ENCODE results near the gene OMP. TPM values are rescaled to one million over a fixed set of nuclear protein-coding genes. Genes with fewer than 3 reads are reported as not detected.

OMP gene
- total RNA-seq, 1 donor from 2014 or later = not detected

DNA sequence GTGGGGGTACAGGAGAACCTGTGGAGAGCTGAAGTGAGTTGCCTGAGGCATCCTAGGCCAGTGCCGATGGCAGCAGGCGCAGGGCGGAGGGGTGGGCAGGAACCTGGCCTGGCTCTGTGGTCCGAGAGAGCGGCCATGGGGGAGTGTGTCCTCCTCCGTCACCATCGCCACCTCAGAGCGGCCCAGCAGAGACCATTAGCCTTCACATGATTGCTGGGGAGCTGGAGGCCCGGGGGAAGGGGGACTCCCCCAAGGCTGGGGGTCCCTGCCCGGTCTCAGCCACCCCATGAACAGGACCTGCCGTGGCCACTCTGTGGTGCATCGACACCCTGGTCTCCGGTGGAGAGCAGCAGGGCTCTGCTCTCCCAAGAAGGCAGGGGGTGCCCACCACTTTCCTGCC lies 4.1 kb downstream of the OMP start:
- no peak for DNase-seq

DNA sequence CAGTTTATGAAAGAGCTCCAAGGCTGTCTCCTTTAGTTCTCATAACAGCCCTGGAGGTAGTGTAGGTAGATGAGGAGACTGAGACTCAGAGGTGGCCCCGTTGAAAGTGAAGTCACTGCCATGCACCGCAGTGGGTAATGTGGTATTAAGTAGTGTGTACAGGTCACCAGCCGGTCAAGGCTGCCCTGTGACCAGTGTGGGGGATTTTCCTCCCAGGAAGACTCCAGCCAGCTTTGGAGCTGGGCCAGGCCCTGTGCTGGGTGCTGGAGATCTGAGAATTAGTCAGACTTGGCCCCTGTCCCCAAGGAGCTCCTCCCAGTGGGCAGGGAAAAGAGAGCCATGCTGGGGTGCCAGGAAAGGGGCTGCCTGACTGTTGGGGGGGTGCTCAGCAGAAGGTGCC lies 5.3 kb downstream of the OMP start:
- peak; percentile 54 for DNase-seq

DNA sequence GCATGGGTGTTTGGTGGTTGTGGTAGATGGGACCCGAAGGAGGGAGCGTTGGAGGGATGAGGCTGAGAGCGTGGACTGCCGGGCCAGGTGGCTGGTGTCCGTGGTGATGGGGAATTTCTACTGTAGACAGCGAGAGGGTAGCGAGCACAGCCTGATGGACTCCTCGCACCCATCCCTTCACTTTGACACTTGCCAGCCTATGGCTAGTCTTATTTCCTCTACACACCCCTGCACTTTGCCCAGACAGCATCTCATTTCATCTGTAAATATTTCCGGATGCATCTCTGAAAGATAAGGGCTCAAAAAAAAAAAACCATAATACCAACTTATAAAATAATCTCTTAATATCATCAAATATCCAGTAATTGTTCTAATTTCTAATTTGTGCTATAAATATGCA lies 5.8 kb downstream of the OMP start:
- no peak for DNase-seq

- DNase-seq = peak; percentile 19
Observed at GRCh38 chr11:77109236-77110019, 6.8 kb downstream of the OMP start.

DNA sequence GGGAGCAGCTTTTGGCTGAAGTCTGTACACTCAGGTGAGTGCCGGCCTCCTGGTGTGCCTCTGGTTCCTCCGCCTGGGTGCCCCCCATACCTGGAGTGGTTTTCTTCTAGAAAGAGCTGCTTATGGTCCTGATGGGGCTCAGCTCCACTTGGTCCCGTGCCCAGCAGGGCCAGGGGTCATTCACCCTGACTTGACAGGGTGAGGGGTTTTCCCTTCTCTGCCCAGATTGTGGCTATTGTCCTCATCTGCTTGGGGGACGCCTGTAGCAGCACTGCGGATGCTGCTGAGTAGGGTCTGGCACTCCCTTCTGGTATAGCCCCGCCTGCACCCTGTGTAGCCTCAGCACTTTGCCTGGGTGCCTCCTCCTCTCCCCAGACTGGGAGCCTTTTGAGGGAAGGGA lies 8.2 kb downstream of the OMP start:
- no peak for DNase-seq

GRCh38 chr11:77111277-77111676 lies 8.6 kb downstream of the OMP start:
- no peak for DNase-seq

DNA sequence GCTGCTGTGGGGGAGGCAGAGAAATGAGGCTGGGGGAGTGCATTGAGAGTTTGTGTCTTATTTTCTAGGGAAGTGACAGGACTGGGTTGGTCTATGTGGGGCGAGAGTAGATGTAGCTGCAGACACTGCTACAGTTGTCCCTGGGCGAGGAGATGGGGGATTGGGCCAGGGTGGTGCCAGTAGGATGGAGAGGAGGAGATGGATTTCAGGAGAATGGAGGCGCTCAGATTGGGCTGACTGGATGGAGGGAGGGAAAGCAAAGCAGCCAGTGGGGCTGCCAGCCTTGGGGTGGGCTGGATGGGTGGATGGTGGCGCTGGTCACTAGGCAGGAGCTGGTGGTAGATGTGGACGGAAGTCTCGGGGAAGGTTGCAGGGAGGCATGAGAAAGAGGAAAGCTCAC lies 9.3 kb downstream of the OMP start:
- no peak for DNase-seq

- DNase-seq = no peak
Observed at GRCh38 chr11:77112641-77113381, 10.2 kb downstream of the OMP start.

DNA sequence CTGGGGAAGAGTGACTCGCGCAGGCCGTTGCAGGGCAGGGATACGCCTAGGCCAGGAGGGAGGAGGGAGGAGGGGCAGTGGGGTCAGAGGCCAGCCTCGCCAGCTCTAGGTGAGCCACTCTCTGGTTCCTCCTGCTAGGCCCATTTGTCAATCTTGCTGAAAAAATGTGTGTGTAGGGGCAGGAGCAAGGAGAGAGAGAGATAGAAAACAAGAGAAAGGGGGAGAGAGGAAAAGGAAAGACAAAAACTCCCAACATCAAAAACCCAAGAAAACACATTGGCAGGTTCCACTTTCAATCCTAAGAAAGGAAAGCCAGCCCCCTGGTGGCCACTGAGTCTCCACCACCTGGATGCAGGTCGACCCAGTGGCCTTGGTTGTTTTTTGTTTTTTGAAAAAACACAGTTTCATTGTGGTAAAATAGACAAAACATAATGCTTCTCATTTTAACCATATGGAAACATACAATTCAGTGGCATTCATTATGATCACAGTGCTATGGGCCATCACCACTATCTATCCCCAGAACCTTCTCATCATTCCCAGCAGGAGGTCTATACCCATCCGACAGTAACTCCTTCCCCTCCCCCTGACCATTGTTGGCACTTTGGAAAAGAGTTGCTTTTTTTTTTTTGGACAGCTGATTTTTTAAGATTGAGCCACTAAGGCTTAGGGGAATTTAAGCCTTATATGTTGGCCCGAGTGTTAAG lies 10.9 kb downstream of the OMP start:
- DNase-seq = peak; percentile 62

DNA sequence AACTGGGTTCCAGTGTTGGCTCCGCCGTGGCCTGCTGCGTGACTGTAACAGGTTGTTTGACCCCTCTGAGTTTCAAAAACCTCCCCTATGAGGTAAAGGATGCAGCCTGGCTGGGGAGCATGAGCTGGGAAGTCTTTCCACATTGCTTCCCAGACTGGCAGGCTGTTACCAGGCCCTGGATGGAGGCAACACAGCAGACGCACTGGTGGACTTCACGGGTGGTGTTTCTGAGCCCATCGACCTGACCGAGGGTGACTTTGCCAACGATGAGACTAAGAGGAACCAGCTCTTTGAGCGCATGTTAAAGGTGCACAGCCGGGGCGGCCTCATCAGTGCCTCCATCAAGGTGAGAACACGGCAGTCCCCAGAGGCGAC lies 11.4 kb downstream of the OMP start:
- DNase-seq = no peak

- DNase-seq = peak; percentile 25
Observed at GRCh38 chr11:77115181-77115611, 12.6 kb downstream of the OMP start.

DNA sequence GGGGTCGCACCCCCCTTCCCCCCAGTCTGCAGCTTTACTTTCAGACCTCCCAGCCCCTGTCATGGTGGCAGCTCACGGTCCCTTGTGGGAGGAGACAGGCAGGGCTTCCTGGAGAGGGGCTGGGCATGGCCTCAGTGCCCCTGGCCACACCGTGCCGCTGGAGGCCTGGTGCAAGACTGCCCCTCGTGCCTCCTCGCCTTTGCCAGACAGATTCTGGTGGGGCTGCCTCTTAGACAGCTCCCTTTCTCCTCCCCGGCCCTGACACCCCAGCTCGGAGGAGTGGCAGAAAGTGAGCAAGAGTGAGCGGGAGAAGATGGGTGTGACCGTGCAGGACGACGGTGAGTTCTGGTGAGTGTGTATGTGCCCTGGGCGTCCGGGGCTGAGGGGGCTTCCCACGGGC lies 13.3 kb downstream of the OMP start:
- DNase-seq = no peak

- DNase-seq = no peak
Observed at GRCh38 chr11:77117492-77117891, 14.9 kb downstream of the OMP start.

DNA sequence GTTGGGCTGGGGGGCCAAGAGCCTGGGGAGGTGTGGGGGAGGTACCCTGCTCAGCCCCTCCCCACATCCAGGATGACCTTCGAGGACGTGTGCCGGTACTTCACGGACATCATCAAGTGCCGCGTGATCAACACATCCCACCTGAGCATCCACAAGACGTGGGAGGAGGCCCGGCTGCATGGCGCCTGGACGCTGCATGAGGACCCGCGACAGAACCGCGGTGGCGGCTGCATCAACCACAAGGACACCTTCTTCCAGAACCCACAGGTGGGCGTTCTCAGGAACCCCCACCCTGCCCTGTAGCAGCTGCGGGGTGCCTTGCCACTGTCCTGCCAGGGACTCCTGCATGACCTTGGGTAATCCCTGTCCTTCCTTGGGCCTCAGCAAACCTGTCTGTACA lies 15.4 kb downstream of the OMP start:
- no peak for DNase-seq

GRCh38 chr11:77118971-77119370 lies 16.3 kb downstream of the OMP start:
- no peak for DNase-seq

DNA sequence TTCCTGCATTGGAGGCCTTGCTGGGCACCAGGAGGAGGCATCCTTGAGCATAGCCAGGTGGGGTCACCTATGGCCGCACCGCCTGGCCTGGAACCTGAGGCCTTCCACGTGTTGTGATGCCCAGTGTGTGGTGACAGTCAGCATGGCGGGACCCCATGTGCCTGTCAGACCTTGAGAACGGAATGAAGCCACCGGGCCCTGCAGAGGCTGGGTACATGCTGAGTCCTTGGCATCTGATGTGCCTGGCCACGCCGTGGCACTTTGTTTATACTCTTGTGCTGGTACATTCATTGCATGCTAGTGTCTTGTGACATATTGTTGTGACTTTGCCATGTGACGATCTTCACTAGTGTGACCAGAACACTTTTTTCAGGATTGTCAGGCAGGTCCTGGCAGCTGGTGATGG lies 16.9 kb downstream of the OMP start:
- no peak for DNase-seq

- DNase-seq = no peak
Observed at GRCh38 chr11:77120571-77120970, 17.9 kb downstream of the OMP start.

DNA sequence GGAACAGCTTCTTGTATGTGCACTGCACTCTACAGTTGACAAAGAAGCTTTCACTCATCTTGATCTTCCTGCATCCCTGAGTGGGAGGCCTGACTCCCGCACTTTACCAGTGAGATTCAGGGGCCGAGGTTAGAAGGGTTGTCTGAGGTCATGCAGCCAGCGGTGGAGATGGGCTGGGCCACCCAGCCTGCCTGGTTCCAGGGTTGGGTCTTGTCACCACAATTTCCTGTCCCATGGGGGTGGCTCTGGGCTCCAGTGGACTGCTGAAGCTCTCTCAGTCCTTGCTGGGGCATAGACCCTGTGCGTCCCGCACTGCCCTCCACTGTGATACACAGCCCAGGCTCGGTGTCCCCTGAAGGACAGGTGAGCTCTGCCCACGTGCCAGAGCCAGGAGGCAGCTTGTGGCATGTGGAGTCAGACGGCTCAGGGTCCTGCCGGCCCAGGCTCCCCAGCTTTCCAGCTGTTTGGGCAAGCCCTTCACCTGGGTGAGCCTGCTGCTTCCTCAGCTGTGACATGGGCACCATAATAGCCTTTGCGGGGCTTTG lies 18.5 kb downstream of the OMP start:
- no peak for DNase-seq

DNA sequence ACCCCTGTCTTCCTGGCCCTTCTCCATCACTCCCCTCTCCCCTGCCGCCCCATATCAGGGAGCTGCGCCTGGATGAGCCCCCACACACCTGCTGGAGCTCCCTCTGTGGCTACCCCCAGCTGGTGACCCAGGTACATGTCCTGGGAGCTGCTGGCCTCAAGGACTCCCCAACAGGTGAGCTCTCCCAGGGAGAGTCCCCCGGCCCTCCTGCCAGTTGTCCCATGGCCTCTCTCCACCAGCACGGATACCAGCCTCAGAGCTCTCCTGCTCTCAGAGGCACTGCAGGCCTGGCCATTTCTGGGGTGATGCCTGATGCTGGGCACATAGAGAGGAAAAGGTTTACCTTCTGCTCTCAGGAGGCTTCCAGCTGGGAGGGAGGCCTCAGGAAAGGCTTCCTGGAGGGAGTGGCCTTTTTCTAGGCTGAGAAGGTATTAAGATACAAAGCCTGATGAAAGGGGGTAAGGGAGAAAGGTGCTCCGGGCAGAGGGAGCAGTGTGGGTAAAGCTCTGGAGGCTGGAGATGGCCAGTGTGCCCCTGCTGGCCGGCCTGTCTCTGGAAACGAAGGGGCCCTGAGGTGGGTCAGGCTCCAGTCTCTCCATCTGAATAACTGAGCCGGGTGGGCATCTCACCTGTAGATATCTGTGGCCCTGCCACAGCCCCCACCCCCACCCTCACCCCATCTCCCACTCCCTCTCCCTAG lies 19.4 kb downstream of the OMP start:
- no peak for DNase-seq

DNA sequence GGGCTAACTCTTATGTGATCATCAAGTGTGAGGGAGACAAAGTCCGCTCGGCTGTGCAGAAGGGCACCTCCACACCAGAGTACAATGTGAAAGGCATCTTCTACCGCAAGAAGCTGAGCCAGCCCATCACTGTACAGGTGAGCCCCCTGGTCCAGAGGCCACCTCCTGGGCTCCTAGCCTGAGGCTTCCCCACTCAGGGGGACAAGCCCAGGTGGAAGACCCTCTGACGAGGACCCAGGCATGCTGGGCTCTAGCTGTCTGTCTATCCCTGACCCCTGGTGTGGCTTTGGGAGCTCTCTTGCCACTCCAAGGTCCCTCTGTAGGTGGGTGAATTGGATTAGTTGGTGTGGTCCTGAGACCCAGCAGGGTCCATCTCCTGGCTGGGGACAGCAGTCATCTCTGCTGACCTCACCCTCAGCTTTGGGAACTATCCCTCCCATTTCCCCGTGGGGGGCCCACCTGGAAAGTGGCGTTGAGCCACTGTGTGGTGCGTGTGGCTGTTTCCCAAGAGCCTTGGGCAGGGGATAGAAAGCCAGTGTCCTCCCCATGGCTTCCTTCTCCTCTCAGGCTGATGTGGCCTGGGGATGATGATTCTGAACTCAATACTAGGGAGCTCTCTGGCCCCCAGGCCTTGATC lies 20.1 kb downstream of the OMP start:
- no peak for DNase-seq

- DNase-seq = no peak
Observed at GRCh38 chr11:77123591-77123990, 21.0 kb downstream of the OMP start.

- DNase-seq = no peak
Observed at GRCh38 chr11:77124041-77124440, 21.4 kb downstream of the OMP start.

Data from dermis blood vessel endothelial cell (primary cell).